ENCODE results near the gene BEGAIN.

- TF ChIP-seq CTCF (IDR thresholded peaks at IDR 0.05) (no peak), EP300 (IDR thresholded peaks at IDR 0.05) (no peak)
These were observed 41.0 kb upstream of the BEGAIN start for GRCh38 chr14:100628225-100628624.

All from suprapubic skin (tissue), 3 donors.